Prostate gland (tissue), 2 donors: ENCODE results near the gene SMIM22. TPM values are rescaled to one million over a fixed set of nuclear protein-coding genes. Genes with fewer than 3 reads are reported as not detected.
A peak's percentile ranks its signal among the peaks of the same experiment; 100 is the strongest.

Experiments
- DNase-seq: peaks from one replicate; pipeline ENCODE4 v3.0.0-alpha.2; 2019; ENCODE audit warnings: low spot score
- H3K27ac ChIP-seq, 2 donors: fragments of 200-600 bp; sonication (generic); 2 replicates each; pipeline ENCODE4 v1.5.1; 2017 to 2019
- H3K27me3 ChIP-seq: fragments of 200-600 bp; sonication (generic); replicated peaks from 2 replicates; pipeline ENCODE4 v1.5.1; 2019; ENCODE audit not compliant: insufficient read depth
- H3K36me3 ChIP-seq, 2 donors: fragments of 200-600 bp; sonication (generic); 1 replicate in 1 of 2; 2 replicates in 1 of 2; pipeline versions ENCODE4 v1.5.1 to v1.8.1; 2017 to 2019
- H3K4me1 ChIP-seq: fragments of 200-600 bp; sonication (generic); replicated peaks from 2 replicates; pipeline ENCODE4 v1.5.1; 2019
- H3K4me3 ChIP-seq, 2 donors: fragments of 200-600 bp; sonication (generic); 2 replicates each; pipeline ENCODE4 v1.5.1; 2017 to 2019
- H3K9me3 ChIP-seq: fragments of 200-600 bp; sonication (generic); 2 replicates; pipeline ENCODE4 v1.5.1; 2017
- POLR2A ChIP-seq: fragments of 450-650 bp; IDR thresholded peaks from one replicate; pipeline ENCODE4 v1.6.1; 2016; ENCODE audit warnings: antibody characterized with exemption, mild to moderate bottlenecking
- POLR2AphosphoS5 ChIP-seq: sonication (generic); formaldehyde crosslinking; IDR thresholded peaks from one replicate; pipeline ENCODE4 v1.6.1; 2017; ENCODE audit warnings: antibody characterized with exemption
- WGBS: methylation state at CpG from one replicate; pipeline ENCODE4 v1.1.5; 2018; 5-methylcytosine and 5-hydroxymethylcytosine counted together
- intact Hi-C: fragments of 100-400 bp; cut with DNase I; formaldehyde crosslinking; loops from one replicate; pipeline ENCODE4 v1.14.2; 2022
- total RNA-seq, 2 donors: library from RNA; depleted of rRNA; stranded (reverse); fragments of >200 nt; gene quantifications; one replicate each; pipeline ENCODE4 v1.1.0, GENCODE V29; 2016
- TF ChIP-seq, protein P1 (sequence below), 4 experiments: fragments of 200-600 bp in 2 of 4; fragments of 450-650 bp in 2 of 4; sonication (generic) in 2 of 4; IDR thresholded peaks; 1 replicate in 3 of 4; 2 replicates in 1 of 4; pipeline ENCODE4 v1.5.1; 2016 to 2019; ENCODE audit warnings: antibody characterized with exemption in 4 of 4, mild to moderate bottlenecking in 2 of 4, moderate library complexity in 2 of 4

Gene SMIM22
- total RNA-seq, 2 donors from 2014 or later: 5.6 to 29.0 TPM

DNA sequence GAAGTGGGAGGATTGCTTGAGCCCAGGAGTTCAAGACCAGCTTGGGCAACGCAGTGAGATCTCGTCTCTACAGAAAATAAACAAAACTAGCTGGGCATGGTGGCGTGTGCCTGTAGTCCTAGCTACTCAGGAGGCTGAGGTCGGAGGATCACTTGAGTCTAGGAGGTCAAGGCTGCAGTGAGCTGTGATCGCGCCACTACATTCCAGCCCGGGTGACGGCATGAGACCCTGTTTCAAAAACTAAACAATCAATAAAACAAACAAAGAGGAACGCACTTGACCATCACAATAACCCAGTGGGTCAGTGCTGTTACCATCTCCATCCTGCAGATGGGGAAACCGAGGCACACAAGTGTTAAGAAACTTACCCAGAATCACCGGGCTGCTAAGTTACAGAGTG is 41.9 kb upstream of the SMIM22 start:
- peaks cover 10 to 20% of the 10 kb centered on the region in 2 donors for H3K36me3 ChIP-seq
- no peak for DNase-seq
- H3K27ac ChIP-seq: no peak overlapping the region
- no peaks in the 10 kb centered on the region for H3K4me1 ChIP-seq
- no peak overlapping the region for H3K4me3 ChIP-seq
- TF ChIP-seq, protein P1, sequence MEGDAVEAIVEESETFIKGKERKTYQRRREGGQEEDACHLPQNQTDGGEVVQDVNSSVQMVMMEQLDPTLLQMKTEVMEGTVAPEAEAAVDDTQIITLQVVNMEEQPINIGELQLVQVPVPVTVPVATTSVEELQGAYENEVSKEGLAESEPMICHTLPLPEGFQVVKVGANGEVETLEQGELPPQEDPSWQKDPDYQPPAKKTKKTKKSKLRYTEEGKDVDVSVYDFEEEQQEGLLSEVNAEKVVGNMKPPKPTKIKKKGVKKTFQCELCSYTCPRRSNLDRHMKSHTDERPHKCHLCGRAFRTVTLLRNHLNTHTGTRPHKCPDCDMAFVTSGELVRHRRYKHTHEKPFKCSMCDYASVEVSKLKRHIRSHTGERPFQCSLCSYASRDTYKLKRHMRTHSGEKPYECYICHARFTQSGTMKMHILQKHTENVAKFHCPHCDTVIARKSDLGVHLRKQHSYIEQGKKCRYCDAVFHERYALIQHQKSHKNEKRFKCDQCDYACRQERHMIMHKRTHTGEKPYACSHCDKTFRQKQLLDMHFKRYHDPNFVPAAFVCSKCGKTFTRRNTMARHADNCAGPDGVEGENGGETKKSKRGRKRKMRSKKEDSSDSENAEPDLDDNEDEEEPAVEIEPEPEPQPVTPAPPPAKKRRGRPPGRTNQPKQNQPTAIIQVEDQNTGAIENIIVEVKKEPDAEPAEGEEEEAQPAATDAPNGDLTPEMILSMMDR (IDR thresholded peaks at IDR 0.05): no peak
- TF ChIP-seq POLR2AphosphoS5 (no peak), POLR2A (no peak)
- no peaks in the 10 kb centered on the region for H3K9me3 ChIP-seq
- no peaks in the 10 kb centered on the region for H3K27me3 ChIP-seq
- intact Hi-C loops: no loop called here
- WGBS: 89% methylated on average over 11 of the region's 11 CpGs

DNA sequence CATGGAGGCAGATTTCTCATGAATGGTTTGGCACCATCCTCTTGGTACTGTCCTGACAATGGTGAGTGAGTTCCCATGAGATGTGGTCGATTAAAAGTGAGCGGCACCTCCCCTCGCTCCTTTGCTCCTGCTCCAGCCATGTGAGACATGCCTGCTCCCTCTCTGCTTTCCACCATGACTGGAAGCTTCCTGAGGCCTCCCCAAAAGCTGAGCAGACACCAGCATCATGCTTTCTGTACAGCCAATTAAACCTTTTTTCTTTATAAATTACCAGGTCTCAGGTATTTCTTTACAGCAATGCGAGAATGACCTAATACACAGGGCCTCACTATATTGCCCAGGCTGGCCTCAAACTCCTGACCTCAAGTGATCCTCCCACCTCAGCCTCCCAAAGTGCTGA is 40.3 kb upstream of the SMIM22 start:
- no peaks in the 10 kb centered on the region for H3K4me1 ChIP-seq
- no peak for DNase-seq
- TF ChIP-seq, protein P1 (IDR thresholded peaks at IDR 0.05): no peak
- TF ChIP-seq POLR2AphosphoS5 (no peak), POLR2A (no peak)
- peaks cover 10 to 20% of the 10 kb centered on the region in 2 donors for H3K36me3 ChIP-seq
- no peak overlapping the region for H3K4me3 ChIP-seq
- no peaks in the 10 kb centered on the region for H3K27me3 ChIP-seq
- H3K27ac ChIP-seq: no peak overlapping the region
- intact Hi-C loops: no loop called here
- no peaks in the 10 kb centered on the region for H3K9me3 ChIP-seq
- over 99% methylated on average over 4 of the region's 4 CpGs for WGBS

- no peaks in the 10 kb centered on the region for H3K4me1 ChIP-seq
- no peak overlapping the region for H3K27ac ChIP-seq
- H3K9me3 ChIP-seq: no peaks in the 10 kb centered on the region
- H3K36me3 ChIP-seq: peaks cover 17 to 27% of the 10 kb centered on the region in 2 donors
- no peaks in the 10 kb centered on the region for H3K27me3 ChIP-seq
- TF ChIP-seq POLR2AphosphoS5: peak; percentile 28
- TF ChIP-seq, protein P1 (IDR thresholded peaks at IDR 0.05): no peak
- intact Hi-C loops: no loop called here
- WGBS: 84% methylated on average over 6 of the region's 6 CpGs
- DNase-seq: no peak
- no peak overlapping the region for H3K4me3 ChIP-seq
These were observed 39.5 kb upstream of the SMIM22 start for GRCh38 chr16:4755687-4756086.

DNA sequence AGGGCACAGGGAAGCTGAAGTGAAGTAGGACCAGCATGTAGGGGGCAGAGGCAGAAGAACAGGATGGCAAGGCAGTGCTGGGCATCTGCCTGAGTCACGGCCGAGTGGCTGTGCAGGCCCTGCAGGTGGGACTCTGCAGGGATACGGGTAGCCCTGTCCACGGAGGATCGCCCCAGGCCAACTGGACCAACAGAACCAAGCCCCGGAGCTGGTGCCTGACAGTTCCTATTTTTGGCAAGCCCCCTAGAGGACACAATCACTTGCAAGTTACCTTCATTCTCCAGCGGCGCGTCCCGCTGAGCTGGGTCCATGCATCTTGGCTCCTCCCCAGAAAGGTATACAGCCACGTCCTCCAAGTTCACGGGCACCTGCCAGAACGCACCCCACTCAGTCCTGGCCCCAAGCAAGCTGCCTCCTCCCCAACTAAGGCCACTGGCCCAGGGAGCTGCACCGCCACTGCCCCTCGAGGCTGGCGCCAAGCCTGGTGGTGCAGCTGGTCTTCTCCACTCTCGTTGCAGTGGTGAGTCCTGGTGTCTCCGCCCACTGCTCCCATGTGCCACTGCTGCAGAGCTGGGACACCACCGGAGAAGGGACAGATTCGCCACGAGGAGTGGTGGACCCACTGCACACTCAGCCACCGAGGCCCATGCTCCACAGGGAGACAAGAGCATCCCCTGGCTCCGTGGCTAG is 34.8 kb upstream of the SMIM22 start:
- DNase-seq: no peak
- Histone ChIP-seq H3K27me3 (no peaks in the 10 kb centered on the region), H3K9me3 (no peaks in the 10 kb centered on the region), H3K36me3 (peaks cover 12 to 24% of the 10 kb centered on the region in 2 donors), H3K27ac (no peak overlapping the region), H3K4me1 (peaks cover 2% of the 10 kb centered on the region), H3K4me3 (no peak overlapping the region)
- TF ChIP-seq, protein P1 (IDR thresholded peaks at IDR 0.05): no peak
- TF ChIP-seq POLR2AphosphoS5: no peak
- TF ChIP-seq POLR2A: no peak
- 89% methylated on average over 22 of the region's 23 CpGs for WGBS
- intact Hi-C loops: no loop called here

GRCh38 chr16:4762205-4762604 is 33.0 kb upstream of the SMIM22 start:
- 88% methylated on average over 6 of the region's 9 CpGs for WGBS
- H3K4me3 ChIP-seq: no peak overlapping the region
- H3K4me1 ChIP-seq: peaks cover 10% of the 10 kb centered on the region
- no peaks in the 10 kb centered on the region for H3K9me3 ChIP-seq
- H3K36me3 ChIP-seq: peaks cover 12 to 24% of the 10 kb centered on the region in 2 donors
- no peaks in the 10 kb centered on the region for H3K27me3 ChIP-seq
- H3K27ac ChIP-seq: no peak overlapping the region
- no peak for DNase-seq
- intact Hi-C loops: no loop called here
- TF ChIP-seq, protein P1 (IDR thresholded peaks at IDR 0.05): no peak
- TF ChIP-seq POLR2A (no peak), POLR2AphosphoS5 (no peak)
